GM12864 (cell line): Measurements from ENCODE around the gene SUSD1.
A peak's percentile ranks its signal among the peaks of the same experiment; 100 is the strongest.

ENCODE experiments used
- DNase-seq: peaks from one replicate; pipeline ENCODE4 v3.0.0-alpha.2; 2011; ENCODE audit warnings: low read depth
- H3K4me3 ChIP-seq: 2 replicates; pipeline ENCODE4 v1.5.1; 2011; ENCODE audit warnings: mild to moderate bottlenecking, low read depth, low read length, control low read depth
- TF ChIP-seq, protein P1 (sequence below): IDR thresholded peaks from 2 replicates; pipeline ENCODE4 v1.5.1; 2011; ENCODE audit warnings: low read depth, mild to moderate bottlenecking, moderate library complexity, low read length, control low read depth, inconsistent platforms; ENCODE audit errors: missing control alignments

The SUSD1 gene

DNA sequence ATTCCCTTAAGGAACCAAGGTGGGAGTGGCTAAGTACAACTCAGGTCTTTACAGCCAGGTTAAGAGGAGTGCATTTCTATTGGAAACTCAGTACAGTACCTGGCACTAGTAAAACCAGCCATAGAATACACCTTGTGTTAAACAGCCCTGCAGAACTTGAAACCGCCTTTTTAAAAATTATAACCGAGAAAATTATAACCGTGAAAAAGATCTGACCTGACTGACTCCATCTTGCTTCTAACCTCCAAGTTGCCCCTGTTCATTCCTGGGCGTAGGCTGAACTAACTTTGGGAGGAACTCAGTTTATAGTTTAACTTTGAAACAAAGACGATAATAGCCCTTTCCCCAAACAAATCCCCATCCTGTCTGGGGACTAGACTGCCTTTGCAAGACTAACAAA lies 132.3 kb downstream of the SUSD1 start:
- no peak for DNase-seq

DNA sequence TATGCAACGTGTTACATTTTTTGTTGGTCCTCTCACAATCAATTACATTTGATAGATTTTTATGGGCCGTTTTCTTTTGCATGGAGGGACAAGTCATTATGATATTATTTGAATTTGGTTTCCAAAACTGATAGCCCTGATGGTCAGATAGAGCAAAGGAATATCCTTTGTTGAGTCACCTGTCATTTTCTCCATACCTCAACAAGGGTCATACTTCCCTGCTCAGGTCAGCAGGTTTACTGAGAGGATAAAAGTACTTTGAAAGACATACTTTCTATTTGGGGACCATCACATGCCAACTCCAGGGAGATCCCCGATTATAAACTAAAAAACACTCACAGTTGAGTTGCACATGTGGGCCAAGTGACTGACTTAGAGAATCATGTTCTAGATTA lies 132.9 kb downstream of the SUSD1 start:
- DNase-seq = no peak
- TF ChIP-seq, protein P1, sequence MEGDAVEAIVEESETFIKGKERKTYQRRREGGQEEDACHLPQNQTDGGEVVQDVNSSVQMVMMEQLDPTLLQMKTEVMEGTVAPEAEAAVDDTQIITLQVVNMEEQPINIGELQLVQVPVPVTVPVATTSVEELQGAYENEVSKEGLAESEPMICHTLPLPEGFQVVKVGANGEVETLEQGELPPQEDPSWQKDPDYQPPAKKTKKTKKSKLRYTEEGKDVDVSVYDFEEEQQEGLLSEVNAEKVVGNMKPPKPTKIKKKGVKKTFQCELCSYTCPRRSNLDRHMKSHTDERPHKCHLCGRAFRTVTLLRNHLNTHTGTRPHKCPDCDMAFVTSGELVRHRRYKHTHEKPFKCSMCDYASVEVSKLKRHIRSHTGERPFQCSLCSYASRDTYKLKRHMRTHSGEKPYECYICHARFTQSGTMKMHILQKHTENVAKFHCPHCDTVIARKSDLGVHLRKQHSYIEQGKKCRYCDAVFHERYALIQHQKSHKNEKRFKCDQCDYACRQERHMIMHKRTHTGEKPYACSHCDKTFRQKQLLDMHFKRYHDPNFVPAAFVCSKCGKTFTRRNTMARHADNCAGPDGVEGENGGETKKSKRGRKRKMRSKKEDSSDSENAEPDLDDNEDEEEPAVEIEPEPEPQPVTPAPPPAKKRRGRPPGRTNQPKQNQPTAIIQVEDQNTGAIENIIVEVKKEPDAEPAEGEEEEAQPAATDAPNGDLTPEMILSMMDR = no peak

More for the DNA sequence above, 132.3 kb downstream of the SUSD1 start:
- TF ChIP-seq, protein P1 = no peak
- no peak overlapping the region for H3K4me3 ChIP-seq

DNA sequence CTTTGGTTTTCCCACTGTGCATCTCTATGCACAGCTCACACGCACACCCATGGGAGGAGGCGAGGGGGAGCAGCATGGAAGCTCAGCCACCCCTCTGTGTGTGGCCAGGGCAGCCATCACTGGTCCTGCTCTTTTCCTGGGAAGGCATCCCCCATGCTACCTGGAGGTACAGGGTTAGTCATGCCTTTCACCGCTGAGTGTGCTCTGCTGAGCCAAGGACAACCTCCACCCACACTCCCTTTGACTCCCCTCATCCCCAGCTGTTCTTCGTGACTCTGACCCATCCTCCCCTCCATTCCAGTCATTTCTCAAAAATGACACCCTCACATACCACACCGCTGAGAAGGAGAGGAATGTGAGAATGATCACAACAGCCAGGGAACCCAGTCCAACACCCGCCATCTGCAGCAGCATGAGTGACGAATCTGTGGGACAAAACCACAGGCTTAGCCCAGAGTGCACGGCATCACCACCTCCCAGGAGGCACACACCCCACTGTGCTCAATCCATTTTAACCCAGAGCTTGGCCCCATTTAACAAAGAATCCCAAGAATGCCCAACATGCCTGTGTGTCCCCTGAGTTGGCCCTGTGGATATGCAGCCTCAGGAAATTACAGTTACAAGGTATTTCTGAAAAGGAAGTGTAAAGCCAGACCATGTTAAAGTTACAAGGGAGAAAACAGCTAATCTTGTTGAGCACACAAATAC lies 133.4 kb downstream of the SUSD1 start:
- TF ChIP-seq, protein P1 = no peak
- no peak overlapping the region for H3K4me3 ChIP-seq
- no peak for DNase-seq

More for the DNA sequence above, 132.9 kb downstream of the SUSD1 start:
- H3K4me3 ChIP-seq = no peak overlapping the region

DNA sequence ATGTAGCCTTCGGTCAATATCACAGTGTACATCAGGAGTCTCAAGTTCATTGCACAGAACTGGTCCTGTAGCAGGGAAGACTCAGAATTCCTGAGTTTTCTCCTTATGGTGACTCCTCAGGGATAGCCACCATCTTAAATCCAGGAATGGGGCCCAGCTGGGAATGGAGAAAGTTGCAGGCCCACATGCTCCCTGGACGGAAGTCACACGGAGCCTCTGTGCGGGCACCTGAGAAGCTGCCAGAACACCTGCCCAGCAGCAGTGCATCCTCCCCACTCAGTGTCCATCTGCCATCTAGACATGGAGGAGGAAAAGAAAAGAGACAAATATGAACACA lies 133.9 kb downstream of the SUSD1 start:
- TF ChIP-seq, protein P1 = no peak
- no peak overlapping the region for H3K4me3 ChIP-seq
- DNase-seq = no peak

DNA sequence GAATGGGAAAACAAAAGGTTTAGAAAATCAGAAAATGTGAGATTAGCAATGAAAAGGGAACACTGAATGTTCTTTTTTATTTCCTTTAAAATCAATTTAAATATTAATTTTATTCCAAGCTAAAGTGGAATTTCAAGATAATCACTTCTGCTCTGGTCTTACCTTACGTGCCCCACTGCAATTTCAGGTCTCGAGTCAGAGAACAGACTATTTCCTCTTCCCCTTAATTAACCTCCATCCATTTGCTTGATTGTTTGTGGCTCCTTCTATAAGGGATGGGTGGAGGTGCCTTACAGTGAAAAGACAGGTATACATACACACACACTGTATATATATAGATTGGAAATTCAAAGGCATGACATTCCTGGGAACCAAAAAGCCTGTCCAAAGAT lies 137.1 kb downstream of the SUSD1 start:
- TF ChIP-seq, protein P1 = no peak
- DNase-seq = no peak
- no peak overlapping the region for H3K4me3 ChIP-seq

DNA sequence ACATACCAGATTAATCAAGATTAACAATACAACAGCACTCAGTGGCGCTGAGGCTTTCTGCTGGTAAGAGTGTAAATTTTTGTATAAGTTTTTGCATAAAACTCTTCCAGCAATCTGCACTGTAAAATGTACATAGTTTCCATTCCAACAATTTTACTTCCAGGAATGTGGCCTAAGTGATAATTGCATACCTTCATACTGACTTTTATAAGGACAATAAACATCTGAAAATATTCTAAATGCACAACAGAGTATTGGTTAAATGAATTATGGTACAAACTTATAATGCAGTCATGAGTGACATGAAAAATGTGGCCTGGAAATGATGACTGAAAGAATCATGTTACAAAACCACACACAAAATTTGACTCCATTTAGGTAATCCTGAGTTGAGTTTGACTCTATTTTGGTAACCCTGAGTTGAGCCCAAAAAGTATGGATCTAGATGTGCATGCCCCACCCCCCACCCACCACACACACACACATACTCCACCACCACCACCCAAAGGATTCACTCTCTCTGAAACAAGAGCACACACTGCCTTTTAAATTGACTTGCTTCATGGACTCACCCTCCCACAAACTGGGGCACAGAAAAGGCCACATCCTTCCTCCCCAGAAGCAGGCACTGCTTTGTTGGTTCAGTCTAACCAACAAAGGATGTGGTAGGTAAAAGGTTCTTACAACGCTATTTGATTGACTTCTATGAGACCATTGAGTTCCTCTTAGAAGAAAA lies 137.6 kb downstream of the SUSD1 start:
- H3K4me3 ChIP-seq = no peak overlapping the region
- peak; percentile 95 for DNase-seq
- TF ChIP-seq, protein P1 = no peak
